Hepatocyte (in vitro differentiated cells): ENCODE data around the gene PTPRQ.

ENCODE experiments used
- EZH2 ChIP-seq: fragments of 200-600 bp; sonication (generic); IDR thresholded peaks from 2 replicates; pipeline ENCODE4 v1.6.1; 2016; ENCODE audit warnings: antibody characterized with exemption, mild to moderate bottlenecking, borderline replicate concordance
- TF ChIP-seq, protein P1 (sequence below): fragments of 200-600 bp; sonication (generic); IDR thresholded peaks from 2 replicates; pipeline ENCODE4 v1.5.1; 2016; ENCODE audit warnings: antibody characterized with exemption, mild to moderate bottlenecking; ENCODE audit not compliant: poor library complexity

DNA sequence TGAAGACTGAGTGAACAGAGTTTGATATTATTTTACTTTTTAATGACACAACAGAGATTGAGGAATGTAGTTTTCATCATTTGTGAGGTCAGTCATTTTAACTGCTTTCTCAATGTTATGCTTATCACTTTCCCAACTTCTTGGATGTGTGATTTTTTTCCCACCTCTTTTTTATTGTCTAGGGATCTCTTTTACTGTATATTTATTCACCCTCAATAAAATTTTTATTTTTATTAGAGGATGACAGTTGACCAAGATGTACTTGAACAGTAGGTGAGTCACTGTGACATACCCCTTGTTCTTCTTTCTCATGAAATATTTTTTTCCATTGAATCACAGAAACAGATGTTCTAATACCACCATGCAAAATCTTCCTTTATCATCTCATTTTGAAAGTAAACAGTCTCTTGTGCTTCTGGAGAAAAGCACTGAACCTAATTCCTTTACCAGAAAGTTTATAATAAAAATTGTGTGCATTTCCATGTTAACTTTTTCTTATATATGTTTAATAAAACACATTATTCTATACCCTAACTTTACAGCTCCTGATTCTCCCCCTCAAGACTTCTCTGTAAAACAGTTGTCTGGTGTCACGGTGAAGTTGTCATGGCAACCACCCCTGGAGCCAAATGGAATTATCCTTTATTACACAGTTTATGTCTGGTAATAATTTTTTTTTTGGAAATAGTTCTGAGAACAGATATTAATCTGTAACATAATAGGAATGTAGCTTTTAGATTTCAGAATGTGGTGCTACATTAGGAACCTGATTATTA lies 65.9 kb downstream of the PTPRQ start:
- TF ChIP-seq, protein P1, sequence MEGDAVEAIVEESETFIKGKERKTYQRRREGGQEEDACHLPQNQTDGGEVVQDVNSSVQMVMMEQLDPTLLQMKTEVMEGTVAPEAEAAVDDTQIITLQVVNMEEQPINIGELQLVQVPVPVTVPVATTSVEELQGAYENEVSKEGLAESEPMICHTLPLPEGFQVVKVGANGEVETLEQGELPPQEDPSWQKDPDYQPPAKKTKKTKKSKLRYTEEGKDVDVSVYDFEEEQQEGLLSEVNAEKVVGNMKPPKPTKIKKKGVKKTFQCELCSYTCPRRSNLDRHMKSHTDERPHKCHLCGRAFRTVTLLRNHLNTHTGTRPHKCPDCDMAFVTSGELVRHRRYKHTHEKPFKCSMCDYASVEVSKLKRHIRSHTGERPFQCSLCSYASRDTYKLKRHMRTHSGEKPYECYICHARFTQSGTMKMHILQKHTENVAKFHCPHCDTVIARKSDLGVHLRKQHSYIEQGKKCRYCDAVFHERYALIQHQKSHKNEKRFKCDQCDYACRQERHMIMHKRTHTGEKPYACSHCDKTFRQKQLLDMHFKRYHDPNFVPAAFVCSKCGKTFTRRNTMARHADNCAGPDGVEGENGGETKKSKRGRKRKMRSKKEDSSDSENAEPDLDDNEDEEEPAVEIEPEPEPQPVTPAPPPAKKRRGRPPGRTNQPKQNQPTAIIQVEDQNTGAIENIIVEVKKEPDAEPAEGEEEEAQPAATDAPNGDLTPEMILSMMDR: no peak
- TF ChIP-seq EZH2: no peak
